Ecto neural progenitor cell (in vitro differentiated cells): ENCODE measurements around the gene LGMN.
A peak's percentile ranks its signal among the peaks of the same experiment; 100 is the strongest.
"Not testable (repeated sequence)": the region's sequence is repeated elsewhere in the genome, so short reads cannot be mapped to it uniquely, and the experiment has no call there.

Experiments
- DNase-seq: peaks from one replicate; pipeline ENCODE4 v3.0.0-alpha.2; 2018; ENCODE audit warnings: low spot score

LGMN gene

GRCh38 chr14:92694807-92695206, 53.6 kb downstream of the LGMN start:
- no peak for DNase-seq

GRCh38 chr14:92693998-92694795, 54.2 kb downstream of the LGMN start:
- no peak for DNase-seq

DNA sequence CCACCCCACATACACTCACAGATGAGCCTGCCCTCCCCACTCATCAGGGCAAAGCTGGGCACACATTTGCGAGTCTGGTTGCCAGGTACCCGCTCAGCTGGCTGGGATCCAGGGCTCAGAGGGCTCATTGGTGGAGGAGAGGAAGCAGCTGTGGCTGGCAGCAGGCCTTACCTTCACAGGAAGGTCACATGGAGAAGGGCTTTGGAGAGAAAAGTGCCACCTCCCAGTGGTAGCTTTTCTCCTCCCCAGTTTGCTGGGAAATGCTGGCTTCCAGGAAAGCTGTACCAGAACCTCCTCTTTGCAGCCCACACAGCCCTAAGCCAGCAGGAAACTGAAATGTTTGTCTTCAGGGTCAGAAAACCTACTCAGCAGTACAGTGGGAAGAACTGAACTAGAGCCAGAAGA, 55.6 kb downstream of the LGMN start:
- no peak for DNase-seq

DNA sequence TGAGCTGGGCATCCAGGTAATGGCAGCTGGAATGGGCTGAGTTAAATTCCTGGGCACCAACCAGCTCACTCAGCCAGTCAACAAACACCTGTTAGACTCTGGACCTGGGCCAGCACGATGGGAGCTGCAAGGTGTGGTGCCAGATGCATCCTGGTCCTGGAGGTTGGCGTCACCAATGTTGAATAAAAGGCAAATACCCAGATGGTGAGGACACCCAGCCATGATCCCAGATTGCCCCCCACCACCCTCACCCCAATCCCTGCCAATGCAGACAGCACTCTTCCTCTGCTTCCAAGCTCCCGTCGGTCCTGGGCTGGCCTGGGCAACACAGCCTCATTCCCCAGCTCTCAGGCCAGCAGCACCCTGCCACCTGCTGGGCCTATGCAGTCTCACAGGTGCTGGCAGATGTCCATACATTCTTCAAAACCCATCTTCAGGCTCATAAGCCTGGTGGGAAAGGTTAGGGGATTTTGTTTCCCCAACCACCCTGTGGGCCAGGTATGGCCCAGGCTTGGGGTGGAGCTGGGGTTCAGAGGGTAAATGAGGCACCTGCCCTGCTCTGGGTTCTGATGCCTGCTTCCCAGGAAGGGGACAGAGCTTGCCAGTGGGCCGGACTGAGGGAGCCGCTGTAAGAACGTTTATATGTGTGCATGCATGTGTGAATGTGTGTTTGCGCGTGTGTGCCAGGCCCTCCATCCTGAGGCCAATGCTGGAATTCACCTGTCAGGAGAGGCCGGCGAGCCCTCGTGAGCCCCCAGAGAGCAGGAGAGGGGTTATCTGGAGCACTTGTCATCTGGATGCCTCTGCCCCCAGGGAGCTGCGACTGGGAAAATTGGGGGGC, 58.0 kb downstream of the LGMN start:
- DNase-seq = no peak

DNA sequence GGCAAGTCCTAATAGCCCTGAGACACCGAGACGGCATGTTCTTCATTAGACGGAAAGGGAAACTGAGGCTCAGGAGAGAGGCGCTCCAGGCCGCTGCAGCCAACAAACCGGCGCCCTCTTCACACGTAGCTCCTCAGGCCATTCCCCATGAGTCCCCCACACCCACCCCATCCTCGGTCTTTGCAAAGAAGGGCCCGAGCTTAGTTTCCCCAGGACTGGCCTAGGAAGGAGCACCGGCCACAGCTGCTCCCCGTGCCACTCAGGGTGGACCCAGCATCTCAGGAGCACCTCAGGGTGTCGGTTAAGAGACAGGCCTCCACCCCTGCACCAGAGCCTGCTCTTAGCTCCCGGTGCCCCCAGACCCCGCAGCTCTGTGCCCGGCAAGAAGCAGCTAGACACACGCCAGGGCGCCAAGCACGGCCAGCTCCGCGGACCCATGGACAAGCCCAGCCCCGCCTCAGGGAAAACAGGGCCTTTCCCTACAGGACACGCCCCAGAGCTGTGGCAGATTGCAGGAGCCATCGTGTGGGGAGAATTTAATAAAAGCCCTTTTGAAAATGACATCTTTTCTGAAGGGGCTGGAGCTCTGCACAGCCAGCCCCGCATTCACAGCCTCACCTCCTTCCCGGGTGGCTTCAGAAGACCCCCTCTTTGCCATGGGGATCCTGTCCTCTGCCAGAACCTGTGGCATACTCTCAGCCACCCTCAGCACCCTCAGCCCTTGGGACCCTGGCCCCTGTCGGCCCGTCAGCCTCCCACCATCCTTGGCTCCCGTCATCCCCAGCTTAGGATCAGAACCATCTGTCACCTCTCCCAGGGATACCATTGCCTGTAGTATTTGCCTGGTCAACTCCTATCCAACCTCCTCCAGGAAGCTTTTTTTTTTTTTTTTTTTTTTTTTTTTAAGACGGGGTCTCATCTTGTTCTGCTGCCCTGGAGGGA, 59.7 kb downstream of the LGMN start:
- DNase-seq = no peak

GRCh38 chr14:92687681-92688433, 60.6 kb downstream of the LGMN start:
- peak; percentile 73 for DNase-seq

DNA sequence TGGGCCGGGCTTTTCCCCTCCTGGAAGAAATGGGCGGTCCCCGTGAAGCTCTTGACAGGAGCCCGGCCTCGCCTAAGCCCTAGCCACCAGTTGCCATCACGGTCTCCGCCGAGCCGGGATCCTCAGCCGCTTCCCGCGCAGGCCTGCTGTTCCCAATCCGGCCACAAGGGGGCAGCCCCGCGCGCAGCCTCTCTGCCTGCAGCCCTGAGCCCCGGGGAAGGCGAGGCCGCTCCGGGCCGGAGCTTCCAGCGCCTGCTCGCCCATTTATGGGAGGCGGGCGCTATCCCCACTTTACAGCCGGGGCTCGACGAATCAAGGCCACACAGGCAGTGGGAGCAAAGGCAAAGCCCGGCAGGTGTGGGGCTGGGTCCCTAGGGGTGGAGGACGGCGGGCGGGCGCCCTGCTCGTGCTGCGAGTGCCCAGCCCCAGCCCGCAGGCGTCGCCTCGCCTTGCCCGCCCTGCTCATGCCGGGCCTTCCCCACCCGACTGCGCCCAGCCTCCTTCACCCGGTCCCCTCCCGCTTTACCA, 61.5 kb downstream of the LGMN start:
- DNase-seq = peak; percentile 96

- DNase-seq = no peak
Measured at GRCh38 chr14:92686411-92686899, 62.0 kb downstream of the LGMN start.

DNA sequence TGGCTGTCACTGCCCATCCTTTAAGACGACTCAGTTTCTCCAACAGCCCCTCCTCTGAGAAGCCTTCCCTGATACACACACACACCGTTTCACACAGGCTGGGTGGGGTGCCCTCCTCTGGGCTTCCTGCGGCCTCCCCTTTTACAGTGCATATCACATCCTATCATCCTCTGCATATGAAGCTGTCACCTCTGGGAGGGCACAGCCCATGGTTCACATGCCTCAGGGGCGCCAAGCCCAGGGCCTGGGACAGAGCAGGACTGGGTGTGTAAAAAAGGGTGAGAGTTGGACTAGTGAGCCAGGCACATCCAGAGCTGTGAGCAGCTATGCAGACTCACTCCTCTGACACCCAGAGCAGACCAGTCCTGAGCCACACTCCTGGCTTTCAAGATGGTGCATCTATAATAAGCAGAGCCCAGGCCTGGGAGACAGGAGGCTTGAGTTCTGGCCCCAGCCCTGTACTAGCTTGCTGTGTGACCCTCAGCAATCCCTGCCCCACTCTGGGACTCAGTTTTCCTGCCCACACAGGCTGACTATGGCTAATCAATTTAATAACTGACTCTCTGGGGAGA, 62.6 kb downstream of the LGMN start:
- DNase-seq = no peak

- no peak for DNase-seq
Measured at GRCh38 chr14:92684801-92685560, 63.4 kb downstream of the LGMN start.

DNA sequence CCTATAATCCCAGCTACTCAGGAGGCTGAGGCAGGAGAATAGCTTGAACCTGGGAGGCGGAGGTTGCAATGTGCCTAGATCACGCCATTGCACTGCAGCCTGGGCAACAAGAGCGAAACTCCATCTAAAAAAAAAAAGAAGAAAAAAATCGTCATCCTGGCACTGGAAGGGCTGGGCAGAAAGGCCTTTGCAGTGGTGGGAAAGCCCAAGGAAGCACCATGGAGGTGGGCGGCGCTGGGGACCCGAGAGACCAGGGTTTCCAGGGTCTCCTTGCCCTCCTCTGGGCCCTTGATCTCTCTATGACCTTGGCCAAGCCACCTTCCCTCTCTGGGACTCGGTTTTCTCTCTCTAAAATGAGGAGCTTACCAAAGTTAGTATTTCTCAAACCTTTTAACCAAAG, 65.4 kb downstream of the LGMN start:
- no peak for DNase-seq

- peak; percentile 84 for DNase-seq
Measured at GRCh38 chr14:92680781-92681650, 67.4 kb downstream of the LGMN start.

GRCh38 chr14:92680330-92680729, 68.1 kb downstream of the LGMN start:
- DNase-seq = not testable (repeated sequence)

DNA sequence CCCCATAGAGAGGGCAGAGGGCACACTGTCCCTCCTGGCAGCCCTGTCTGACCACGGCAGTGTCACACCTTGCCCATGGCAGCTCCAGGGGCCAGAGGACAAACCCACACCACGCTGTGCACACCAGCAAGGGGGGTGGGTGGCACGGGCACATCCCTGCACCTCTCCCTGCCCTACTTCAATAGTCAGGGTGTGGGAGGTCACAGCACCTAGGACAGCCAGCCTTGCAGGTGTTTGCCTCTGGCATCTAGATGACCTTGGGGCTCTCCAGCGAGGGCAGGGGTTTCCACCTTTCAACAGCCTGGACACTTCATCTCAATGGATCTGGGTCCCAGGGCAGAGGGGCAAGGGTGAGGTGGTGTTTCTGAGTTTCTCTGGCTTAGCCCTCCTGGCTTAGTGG, 69.2 kb downstream of the LGMN start:
- no peak for DNase-seq

GRCh38 chr14:92678766-92679165, 69.7 kb downstream of the LGMN start:
- DNase-seq = no peak

GRCh38 chr14:92677955-92678354, 70.5 kb downstream of the LGMN start:
- DNase-seq = no peak

DNA sequence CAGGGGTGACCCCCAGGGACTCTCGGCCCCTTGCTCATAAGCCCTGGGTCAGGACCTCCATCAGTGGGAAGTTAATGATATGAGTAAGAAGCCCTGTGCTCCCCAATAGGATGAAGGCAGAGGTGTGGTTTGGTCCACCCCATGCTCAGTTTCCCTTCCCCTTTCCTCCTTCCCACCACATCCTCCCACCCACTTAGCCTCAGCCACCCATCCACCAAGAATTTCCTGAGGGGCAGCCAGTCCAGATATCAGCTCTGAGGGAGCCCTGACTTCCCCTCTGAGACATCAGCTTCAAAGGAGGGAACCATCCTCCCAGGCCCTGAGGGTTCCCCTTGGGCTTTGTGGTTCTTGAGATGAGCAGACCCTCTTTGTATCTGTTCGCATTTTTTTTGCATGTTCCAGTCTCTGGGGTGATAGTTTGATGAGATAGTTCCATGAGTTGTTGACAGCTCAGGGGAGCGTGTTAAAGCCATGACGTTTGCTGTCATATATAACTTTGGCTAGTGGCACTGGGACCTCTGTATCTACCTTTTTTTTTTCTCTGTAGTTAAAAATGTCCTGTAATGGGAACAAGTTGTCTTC, 71.2 kb downstream of the LGMN start:
- no peak for DNase-seq

DNA sequence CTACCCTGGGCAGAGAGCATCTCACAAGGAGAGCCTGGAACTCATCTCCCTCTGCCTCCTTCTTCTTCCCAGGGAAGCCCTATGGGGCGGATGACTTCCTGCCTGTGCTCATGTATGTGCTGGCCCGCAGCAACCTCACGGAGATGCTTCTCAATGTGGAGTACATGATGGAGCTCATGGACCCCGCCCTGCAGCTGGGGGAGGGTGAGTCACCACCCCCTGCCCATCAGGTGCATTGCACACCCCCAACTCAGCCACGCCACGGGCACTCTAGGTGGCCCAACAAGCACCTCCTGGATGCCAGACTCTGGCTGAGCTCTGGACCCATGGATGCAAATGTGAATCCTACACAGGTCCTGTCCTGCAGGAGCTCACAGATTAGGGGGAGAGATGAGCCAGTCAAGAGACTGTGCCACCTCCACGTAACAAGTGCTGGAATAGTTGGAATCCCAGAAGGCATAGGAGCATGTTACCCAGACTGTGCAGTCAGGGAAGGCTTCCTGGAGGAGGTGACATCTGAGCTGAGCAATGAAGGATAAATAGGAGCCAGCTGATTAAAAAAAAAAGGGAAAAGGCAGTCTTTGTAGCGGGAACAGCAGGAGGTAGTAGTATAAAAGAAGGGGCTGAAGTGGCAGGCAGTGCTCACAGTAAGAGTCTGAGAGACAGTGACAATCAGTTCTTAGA, 71.9 kb downstream of the LGMN start:
- DNase-seq = no peak
